ENCODE results near the gene CACNA1I.
A peak's percentile ranks its signal among the peaks of the same experiment; 100 is the strongest.

The CACNA1I gene

GRCh38 chr22:39617970-39618757 lies 47.6 kb downstream of the CACNA1I start:
- intact Hi-C loops (cut with DNase I), result no loop called here
- peak in 2 of 10 donors; percentile 50 to 70 for DNase-seq

- DNase-seq, result peak in 2 of 10 donors; percentile 51 to 60
- intact Hi-C loops (cut with DNase I), result no loop called here
These were observed 48.5 kb downstream of the CACNA1I start for GRCh38 chr22:39618996-39619530.

- intact Hi-C loops (cut with DNase I), result loop anchor here (5.0 kb wide), 1 partner anchor 401 kb away; no protein-coding TSS in a partner anchor
- DNase-seq, result peak in 3 of 10 donors; percentile 59 to 75 (median 66)
These were observed 50.6 kb downstream of the CACNA1I start for GRCh38 chr22:39620924-39621690.

DNA sequence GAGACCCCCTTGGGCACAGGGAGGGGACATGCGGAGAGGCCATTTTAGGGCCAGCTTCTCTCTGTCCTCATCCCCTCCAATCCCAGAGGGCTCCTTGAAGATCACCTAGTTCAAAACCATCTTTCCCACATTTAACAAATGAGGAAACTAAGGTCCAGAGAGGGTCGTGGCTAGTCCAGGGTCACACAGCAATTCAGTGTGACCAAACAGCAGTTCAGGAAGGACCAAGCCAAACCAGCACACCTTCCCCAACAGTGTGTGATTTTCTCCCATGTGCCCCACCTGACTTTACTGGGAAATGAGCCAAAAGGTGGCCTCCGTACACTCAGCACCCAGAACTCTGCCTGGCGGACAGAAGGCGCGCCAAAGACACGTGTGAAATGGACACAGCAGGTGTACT lies 51.3 kb downstream of the CACNA1I start:
- intact Hi-C loops (cut with DNase I), result loop anchor here (5.0 kb wide), 1 partner anchor 400 kb away; no protein-coding TSS in a partner anchor
- DNase-seq, result peak in 1 of 10 donors; percentile 5

DNA sequence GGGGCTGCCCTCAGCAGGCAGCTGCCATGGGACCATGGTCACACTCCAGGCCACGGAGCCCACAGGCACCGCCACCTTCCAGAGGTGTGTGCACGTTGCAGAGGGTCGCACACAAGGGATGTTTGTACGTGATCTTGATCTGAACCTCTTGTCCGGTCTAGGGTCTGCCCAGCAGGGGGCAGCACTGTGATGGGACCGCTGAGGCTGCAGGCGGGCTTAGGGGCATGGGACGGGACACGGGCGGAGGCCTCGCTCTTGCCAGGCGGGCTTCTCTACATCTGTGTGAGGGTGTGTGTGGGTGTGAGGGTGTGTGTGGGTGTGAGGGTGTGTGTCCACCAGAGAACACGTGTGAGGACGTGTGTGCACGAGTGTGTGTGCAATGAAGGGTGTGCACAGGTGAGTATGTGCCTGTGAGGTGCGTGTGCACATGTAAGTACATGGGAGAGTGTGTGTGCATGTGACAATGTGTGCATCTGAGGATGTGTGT lies 52.4 kb downstream of the CACNA1I start:
- intact Hi-C loops (cut with DNase I), result loop anchor here (5.0 kb wide), 1 partner anchor 399 kb away; no protein-coding TSS in a partner anchor
- peak in 7 of 10 donors; percentile 37 to 89 (median 55) for DNase-seq

- intact Hi-C loops (cut with DNase I), result loop anchor here (5.0 kb wide), 1 partner anchor 398 kb away; no protein-coding TSS in a partner anchor
- DNase-seq, result peak in 2 of 10 donors; percentile 66 to 74
These were observed 53.3 kb downstream of the CACNA1I start for GRCh38 chr22:39623603-39624500.

- intact Hi-C loops (cut with DNase I), result loop anchor here (5.0 kb wide), 1 partner anchor 398 kb away; no protein-coding TSS in a partner anchor
These were observed 53.9 kb downstream of the CACNA1I start for GRCh38 chr22:39624501-39624821.

DNA sequence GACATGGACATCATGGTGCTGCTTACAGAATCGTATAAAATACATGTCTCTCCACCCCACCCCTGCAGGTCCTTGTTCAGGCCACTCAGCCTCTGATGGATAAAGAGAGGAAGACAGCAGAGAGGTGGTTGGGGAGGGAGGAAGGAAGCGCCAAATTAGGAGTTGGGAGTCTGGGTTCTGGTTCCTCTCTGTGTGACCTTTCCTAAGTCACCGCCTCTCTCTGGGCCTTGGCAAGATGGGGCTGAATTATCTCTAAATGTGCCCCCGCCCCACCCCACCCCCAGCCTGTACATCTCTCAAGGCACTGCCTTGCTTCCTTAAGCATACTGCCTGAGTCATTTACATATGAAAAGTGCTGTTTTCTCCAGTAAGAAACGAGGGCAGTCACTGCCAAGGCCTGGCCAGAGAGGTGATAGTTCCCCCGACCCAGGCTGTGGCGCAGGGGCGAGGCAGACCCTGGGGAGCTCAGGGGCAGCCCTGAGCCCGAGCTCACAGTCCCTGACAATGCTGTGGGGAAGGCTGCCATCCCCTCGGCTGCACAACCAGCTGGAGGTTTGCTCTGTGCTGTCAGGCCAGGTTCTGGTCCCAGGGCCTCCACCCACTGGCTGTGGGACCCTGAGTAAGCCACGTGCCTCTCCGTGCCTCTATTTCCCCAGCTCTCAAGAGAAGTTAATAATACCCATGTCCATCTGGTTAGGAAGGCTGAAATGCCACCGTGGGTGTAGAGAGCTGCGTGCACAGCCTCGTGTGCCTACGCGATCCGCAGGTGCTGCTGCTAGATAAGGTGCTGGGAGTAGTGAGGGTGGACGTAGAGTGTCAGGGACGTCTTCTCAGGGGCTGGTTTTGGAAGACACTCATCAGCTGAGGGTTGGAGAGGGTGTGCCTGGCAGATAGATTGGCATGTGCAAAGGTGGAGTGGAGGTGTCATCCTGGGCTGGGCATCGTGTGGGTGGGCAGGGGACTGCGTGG lies 55.3 kb downstream of the CACNA1I start:
- intact Hi-C loops (cut with DNase I), result no loop called here
- DNase-seq, result peak in 3 of 10 donors; percentile 58 to 67 (median 62)

More at GRCh38 chr22:39624501-39624821, 53.9 kb downstream of the CACNA1I start:
- no peak for DNase-seq

DNA sequence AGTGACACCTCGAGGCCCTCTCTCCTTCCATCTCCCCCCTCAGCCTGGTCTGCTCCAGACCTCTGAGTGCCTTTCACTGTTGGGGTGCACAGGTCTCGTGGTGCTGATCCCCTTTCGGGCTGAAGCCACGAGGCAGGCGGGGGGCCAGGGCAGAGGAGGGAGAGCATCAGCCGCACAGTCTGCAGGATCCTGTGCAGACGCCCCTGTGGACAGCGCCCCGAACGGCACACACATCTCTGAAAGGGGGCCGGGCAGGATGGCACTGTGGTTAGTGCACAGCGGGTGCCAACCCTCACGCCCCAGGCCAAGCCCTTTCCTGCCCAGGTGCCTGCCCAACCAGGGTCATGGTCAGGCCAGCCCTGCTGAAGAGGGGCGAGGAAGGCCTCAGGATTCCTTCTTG lies 56.7 kb downstream of the CACNA1I start:
- intact Hi-C loops (cut with DNase I), result no loop called here
- peak in 2 of 10 donors; percentile 40 to 72 for DNase-seq

GRCh38 chr22:39627865-39628562 lies 57.5 kb downstream of the CACNA1I start:
- intact Hi-C loops (cut with DNase I), result no loop called here
- peak in 1 of 10 donors; percentile 24 for DNase-seq

- intact Hi-C loops (cut with DNase I), result no loop called here
- DNase-seq, result no peak
These were observed 58.1 kb downstream of the CACNA1I start for GRCh38 chr22:39628563-39629080.

- no peak for DNase-seq
- intact Hi-C loops (cut with DNase I), result no loop called here
These were observed 59.3 kb downstream of the CACNA1I start for GRCh38 chr22:39629851-39630250.

DNA sequence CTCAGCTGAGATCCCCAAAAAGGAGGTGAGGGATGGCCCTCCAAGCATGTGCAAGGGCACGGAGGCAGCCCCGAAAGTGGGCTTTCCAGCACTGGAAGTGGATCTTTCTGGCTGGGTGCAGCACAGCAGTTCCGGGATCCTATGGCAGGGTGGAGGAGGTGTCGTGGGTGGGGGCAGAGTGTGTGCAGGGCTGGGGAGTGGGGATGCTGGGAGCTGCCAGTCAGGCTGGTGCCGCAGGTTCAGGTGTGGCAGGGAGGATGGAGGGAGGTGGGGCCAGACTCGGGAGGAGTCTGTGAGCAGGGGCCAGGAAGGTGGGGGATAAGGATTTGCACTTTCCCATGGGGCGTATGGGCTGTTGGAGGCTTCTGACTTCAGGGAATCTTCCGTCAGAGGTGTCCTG lies 60.2 kb downstream of the CACNA1I start:
- DNase-seq, result no peak
- intact Hi-C loops (cut with DNase I), result no loop called here

DNA sequence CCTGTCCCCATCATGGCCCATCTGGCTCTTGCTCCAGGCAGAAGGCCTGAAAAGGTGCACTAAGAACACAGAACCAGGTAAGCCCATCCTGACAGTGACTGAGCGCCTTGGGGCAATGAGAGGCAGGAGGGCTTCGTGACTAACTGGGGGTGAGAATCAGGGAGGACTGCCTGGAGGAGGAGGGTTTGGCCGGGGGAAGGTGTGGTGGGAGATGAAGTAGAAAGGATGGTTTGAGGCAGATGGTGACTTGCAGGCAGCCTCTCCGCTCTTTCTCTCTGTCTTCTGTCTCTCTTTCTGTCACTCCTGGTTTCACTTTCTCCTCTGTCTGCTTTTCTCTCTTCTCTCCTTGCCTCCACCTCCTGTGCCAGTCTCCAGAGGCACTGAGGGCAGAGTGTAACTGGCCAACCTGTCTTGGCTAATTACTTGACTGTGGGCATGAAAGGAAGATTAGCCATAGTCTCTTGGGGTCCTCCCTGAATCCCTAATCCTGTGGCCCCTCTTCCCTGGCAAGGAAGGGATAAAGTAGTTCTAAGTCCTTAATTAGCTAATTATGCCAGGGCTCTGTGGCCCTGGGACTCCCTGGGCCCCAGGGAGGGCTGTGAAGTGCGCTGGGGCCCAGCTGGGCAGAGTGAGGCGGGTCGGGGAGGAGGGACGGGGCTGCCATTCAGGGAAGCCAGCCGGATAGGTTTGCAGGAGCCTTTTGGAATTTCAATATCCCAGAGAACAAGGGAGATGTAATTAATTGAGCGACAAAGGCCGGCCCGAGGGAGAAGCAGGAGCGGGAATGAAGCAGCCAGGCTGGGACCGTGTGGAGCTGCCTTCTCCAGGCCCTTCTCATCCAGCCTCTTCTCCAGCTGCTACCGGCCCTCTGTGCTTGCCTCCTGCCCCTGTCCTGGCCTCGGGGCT lies 61.1 kb downstream of the CACNA1I start:
- no peak for DNase-seq
- intact Hi-C loops (cut with DNase I), result no loop called here

DNA sequence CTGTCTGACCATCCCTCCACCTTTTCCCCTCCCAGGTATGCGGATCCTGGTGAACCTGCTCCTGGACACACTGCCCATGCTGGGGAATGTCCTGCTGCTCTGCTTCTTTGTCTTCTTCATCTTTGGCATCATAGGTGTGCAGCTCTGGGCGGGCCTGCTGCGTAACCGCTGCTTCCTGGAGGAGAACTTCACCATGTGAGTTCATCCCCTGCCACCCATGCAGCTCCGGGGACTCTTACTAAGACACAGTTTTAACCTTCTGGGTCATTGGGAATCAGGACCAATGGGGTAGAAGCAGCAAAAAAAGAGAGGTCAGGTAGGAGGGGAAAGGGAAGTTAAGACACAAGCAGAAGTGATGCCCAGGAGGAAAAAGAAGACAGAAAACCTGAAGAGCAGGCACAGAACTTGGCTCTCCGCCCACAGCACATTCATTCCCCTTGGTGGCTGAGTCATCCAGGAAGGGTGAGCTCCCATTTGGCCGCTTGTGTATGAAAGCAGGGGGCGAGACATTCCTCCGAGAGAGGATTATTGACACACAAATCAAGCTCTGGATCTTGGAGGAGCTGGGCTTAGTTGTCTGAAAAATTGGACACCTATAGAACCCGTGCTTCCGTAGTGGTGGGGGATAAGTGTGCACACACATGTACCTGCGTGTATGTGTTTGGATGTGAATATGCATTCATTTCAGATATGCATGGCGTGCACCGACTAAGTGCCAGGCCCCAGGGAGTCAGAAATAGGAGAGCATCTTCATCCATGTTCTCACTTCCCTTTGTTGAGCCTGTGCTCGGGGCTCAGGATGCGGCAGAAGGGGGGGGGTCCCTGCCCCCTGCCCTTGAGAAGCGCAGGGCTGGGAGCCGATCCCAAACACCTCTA lies 64.2 kb downstream of the CACNA1I start:
- intact Hi-C loops (cut with DNase I), result no loop called here
- DNase-seq, result peak in 5 of 10 donors; percentile 51 to 90 (median 56)

GRCh38 chr22:39635719-39636118 lies 65.2 kb downstream of the CACNA1I start:
- intact Hi-C loops (cut with DNase I), result no loop called here

More at GRCh38 chr22:39635719-39636118, 65.2 kb downstream of the CACNA1I start:
- no peak for DNase-seq
